ES-I3 (cell line): ENCODE results near the gene ESRP2.

Experiments
- H3K36me3 ChIP-seq: 2 replicates; pipeline ENCODE4 v1.6.1; 2013; ENCODE audit warnings: mild to moderate bottlenecking, low read length, control low read depth, moderate library complexity; ENCODE audit not compliant: insufficient read depth
- H3K4me1 ChIP-seq: 2 replicates; pipeline ENCODE4 v1.6.1; 2013; ENCODE audit warnings: mild to moderate bottlenecking, control low read depth, low read length; ENCODE audit not compliant: insufficient read depth
- H3K9ac ChIP-seq: 2 replicates; pipeline ENCODE4 v1.6.1; 2013; ENCODE audit warnings: low read depth, mild to moderate bottlenecking, low read length, moderate library complexity
- H3K9me3 ChIP-seq: 2 replicates; pipeline ENCODE4 v1.6.1; 2013; ENCODE audit warnings: mild to moderate bottlenecking, low read length, moderate library complexity; ENCODE audit not compliant: control insufficient read depth, insufficient read depth

The ESRP2 gene

GRCh38 chr16:68237243-68238028 lies 1.5 kb upstream of the ESRP2 start:
- Histone ChIP-seq H3K36me3 (no peaks in the 10 kb centered on the region), H3K4me1 (peaks cover 4% of the 10 kb centered on the region; the same call in 1 of the 2 replicates), H3K9me3 (no peaks in the 10 kb centered on the region), H3K9ac (peak overlapping the region; percentile 90)

DNA sequence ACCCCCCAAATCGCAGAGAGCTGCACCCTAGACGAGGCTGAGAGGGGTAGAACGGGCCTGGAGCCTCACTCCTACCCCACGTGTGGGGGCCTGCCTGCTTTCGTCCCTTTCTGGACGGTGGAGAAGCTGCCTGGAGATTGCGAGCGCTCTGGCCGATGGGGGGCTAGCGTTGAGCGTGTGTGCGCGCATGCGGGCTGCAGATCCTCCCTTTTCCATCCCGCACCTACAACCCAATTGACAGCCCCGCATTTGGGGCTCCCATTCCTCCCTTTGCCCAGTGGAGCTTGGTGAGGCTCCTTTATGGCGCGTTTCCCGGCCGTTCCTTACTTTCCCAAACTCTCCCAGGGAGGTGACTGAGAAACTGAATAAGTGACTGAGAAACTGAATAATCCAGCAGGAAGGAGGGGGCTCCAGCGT lies 907 bp upstream of the ESRP2 start:
- H3K9ac ChIP-seq, result peak overlapping the region; percentile 90
- no peaks in the 10 kb centered on the region for H3K9me3 ChIP-seq
- H3K36me3 ChIP-seq, result no peaks in the 10 kb centered on the region
- H3K4me1 ChIP-seq, result peaks cover 4% of the 10 kb centered on the region; the same call in 1 of the 2 replicates

DNA sequence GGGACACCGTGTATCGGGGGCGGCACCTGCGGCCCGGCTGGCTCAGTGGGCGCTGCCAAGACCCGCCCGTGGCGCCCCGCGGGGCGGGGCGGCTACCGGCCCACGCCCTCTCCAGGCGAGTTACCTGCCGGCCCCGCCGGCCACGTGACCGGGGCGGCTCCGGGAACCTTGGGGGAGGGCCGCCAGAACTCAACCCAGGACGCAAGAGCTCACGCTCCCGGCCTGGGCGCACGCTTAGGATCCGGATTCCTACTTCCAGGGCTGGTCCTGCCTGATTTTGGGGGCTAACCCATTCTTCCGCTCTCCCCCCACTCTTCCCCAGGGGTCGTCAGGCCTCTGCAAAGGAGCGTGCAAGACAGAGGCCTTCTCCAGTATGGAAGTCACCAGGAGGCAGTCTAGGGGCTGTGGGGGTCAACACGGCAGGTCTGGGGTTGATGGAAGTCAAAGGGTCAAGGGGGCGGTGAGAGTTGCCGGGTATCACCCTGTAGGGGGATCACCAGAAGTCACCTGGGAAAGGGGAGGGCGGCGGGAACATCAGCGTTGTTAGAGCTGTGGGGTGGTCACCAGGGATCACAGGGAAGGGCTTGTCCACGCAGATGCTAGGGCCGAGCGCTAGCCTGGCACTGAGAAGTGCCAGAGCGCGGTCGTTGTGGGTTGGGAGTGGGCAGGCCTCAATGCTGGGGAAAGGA lies 354 bp upstream of the ESRP2 start:
- H3K4me1 ChIP-seq, result peaks cover 4% of the 10 kb centered on the region; the same call in 1 of the 2 replicates
- H3K9me3 ChIP-seq, result no peaks in the 10 kb centered on the region
- peak overlapping the region; percentile 90 for H3K9ac ChIP-seq
- H3K36me3 ChIP-seq, result no peaks in the 10 kb centered on the region

GRCh38 chr16:68235108-68235886 lies 630 bp downstream of the ESRP2 start:
- Histone ChIP-seq H3K4me1 (peaks cover 4% of the 10 kb centered on the region; the same call in 1 of the 2 replicates), H3K9me3 (no peaks in the 10 kb centered on the region), H3K36me3 (no peaks in the 10 kb centered on the region), H3K9ac (peak overlapping the region; percentile 90)

- no peaks in the 10 kb centered on the region for H3K9me3 ChIP-seq
- H3K9ac ChIP-seq, result peak overlapping the region; percentile 90; the same call in 1 of the 2 replicates
- no peaks in the 10 kb centered on the region for H3K36me3 ChIP-seq
- peaks cover 4% of the 10 kb centered on the region; the same call in 1 of the 2 replicates for H3K4me1 ChIP-seq
Measured at GRCh38 chr16:68234188-68235107, 1.5 kb downstream of the ESRP2 start.

GRCh38 chr16:68233835-68234187 lies 2.1 kb downstream of the ESRP2 start:
- no peaks in the 10 kb centered on the region for H3K9me3 ChIP-seq
- no peaks in the 10 kb centered on the region for H3K36me3 ChIP-seq
- H3K9ac ChIP-seq, result no peak overlapping the region
- H3K4me1 ChIP-seq, result peaks cover 4% of the 10 kb centered on the region; the same call in 1 of the 2 replicates

- H3K9ac ChIP-seq, result no peak overlapping the region
- peaks cover 4% of the 10 kb centered on the region; the same call in 1 of the 2 replicates for H3K4me1 ChIP-seq
- no peaks in the 10 kb centered on the region for H3K9me3 ChIP-seq
- H3K36me3 ChIP-seq, result no peaks in the 10 kb centered on the region; the same call in 1 of the 2 replicates
Measured at GRCh38 chr16:68233085-68233834, 2.7 kb downstream of the ESRP2 start.

- H3K9ac ChIP-seq, result no peak overlapping the region
- H3K9me3 ChIP-seq, result no peaks in the 10 kb centered on the region
- no peaks in the 10 kb centered on the region; the same call in none of the 2 replicates for H3K36me3 ChIP-seq
- peaks cover 4% of the 10 kb centered on the region; the same call in 1 of the 2 replicates for H3K4me1 ChIP-seq
Measured at GRCh38 chr16:68232335-68232734, 3.6 kb downstream of the ESRP2 start.

GRCh38 chr16:68231384-68232136 lies 4.4 kb downstream of the ESRP2 start:
- no peaks in the 10 kb centered on the region for H3K9me3 ChIP-seq
- H3K4me1 ChIP-seq, result peaks cover 4% of the 10 kb centered on the region; the same call in 1 of the 2 replicates
- H3K9ac ChIP-seq, result no peak overlapping the region
- no peaks in the 10 kb centered on the region; the same call in none of the 2 replicates for H3K36me3 ChIP-seq

GRCh38 chr16:68230956-68231355 lies 5.0 kb downstream of the ESRP2 start:
- Histone ChIP-seq H3K9ac (no peak overlapping the region), H3K36me3 (no peaks in the 10 kb centered on the region; the same call in none of the 2 replicates), H3K4me1 (peaks cover 4% of the 10 kb centered on the region; the same call in 1 of the 2 replicates), H3K9me3 (no peaks in the 10 kb centered on the region)

DNA sequence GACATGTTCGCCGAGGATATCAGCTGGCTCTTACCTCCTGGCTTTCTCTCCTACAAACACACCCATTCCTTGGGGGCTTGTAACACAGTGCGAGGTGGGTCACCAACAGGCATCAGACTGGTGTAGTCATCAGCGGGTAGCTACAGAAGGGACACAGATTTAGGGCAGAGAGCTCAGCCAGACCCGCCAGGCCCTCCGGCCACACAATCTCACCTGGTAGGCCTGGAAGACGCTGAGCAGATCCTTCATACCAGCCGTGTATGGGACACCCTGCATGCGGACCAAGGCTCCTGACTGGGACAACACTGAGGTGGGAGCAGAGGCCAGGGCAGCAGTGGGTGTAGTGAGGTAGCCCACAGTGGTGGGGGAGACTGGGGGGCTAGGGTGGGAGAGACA lies 5.8 kb downstream of the ESRP2 start:
- Histone ChIP-seq H3K9ac (no peak overlapping the region), H3K9me3 (no peaks in the 10 kb centered on the region), H3K36me3 (no peaks in the 10 kb centered on the region; the same call in none of the 2 replicates), H3K4me1 (peaks cover 4% of the 10 kb centered on the region; the same call in 1 of the 2 replicates)

DNA sequence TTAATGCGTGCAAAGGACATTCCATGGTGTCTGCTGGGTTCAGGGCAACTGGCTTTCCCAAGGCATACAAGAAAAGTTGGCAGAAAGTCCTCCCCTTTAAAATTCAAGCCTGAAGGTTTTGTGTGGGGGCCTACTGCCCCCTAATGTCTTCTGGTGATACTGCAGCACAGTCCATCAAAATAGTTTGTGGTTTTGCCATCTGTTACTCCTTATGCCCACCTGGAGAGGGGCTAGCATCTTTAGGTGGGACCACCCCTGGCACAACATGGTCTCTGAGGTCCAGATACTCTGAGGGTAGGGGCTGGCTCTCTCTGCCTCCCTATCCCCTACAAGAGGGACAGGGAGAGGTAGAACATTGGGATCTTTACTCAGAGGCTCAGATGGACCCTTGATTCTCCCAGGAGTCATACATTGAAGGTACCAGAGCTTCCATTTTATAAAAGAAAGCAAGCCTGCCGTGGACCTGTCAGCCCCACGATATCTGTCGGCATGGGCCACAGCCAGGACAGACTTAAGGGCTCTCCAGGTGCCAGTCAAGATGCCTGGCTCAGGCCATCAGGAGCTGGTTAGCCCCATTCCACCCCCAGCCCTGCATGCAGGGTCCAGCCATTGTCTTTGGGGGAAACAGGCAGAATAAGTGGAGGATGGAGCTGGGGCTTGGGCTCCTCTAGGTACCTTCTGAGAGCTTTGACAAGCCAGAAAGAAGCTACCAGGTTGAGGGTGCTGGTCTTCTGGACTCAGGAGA lies 6.3 kb downstream of the ESRP2 start:
- no peaks in the 10 kb centered on the region; the same call in none of the 2 replicates for H3K36me3 ChIP-seq
- H3K4me1 ChIP-seq, result peaks cover 4% of the 10 kb centered on the region; the same call in 1 of the 2 replicates
- H3K9me3 ChIP-seq, result no peaks in the 10 kb centered on the region
- H3K9ac ChIP-seq, result no peak overlapping the region
